Psoas muscle (tissue), 8 donors: ENCODE results near the gene ZBP1. TPM values are rescaled to one million over a fixed set of nuclear protein-coding genes. Genes with fewer than 3 reads are reported as not detected.
A peak's percentile ranks its signal among the peaks of the same experiment; 100 is the strongest.

ENCODE experiments used
- ATAC-seq, 4 donors: fragments of 200-7000 bp; cut with Tn5 transposase; one replicate each; pipeline ENCODE4 v1.9.1; 2020; ENCODE audit warnings: moderate library complexity in 3 of 4, mild to moderate bottlenecking in 2 of 4
- DNase-seq, 2 donors: peaks; one replicate each; pipeline ENCODE4 v3.0.0-alpha.2; 2020
- H3K27ac ChIP-seq: fragments of 200-600 bp; one replicate; pipeline ENCODE4 v1.8.0; 2022
- H3K27me3 ChIP-seq, 3 donors: fragments of 200-600 bp in 1 of 3; one replicate each; pipeline versions ENCODE4 v1.6.1 to v1.8.0; 2013 to 2022; ENCODE audit warnings: low read length in 2 of 3, mild to moderate bottlenecking in 2 of 3, moderate library complexity in 1 of 3; ENCODE audit not compliant: insufficient read depth in 3 of 3
- H3K36me3 ChIP-seq, 2 donors: fragments of 200-600 bp in 1 of 2; one replicate each; pipeline versions ENCODE4 v1.6.1 to v1.8.0; 2013 to 2022; ENCODE audit warnings: low read depth in 1 of 2, mild to moderate bottlenecking in 1 of 2, moderate library complexity in 1 of 2; ENCODE audit not compliant: insufficient read depth in 1 of 2
- H3K4me1 ChIP-seq: fragments of 200-600 bp; one replicate; pipeline ENCODE4 v1.8.0; 2022
- H3K4me3 ChIP-seq: fragments of 200-600 bp; one replicate; pipeline ENCODE4 v1.8.0; 2022; ENCODE audit warnings: mild to moderate bottlenecking
- H3K9me3 ChIP-seq: fragments of 200-600 bp; one replicate; pipeline ENCODE4 v1.8.0; 2022
- CTCF ChIP-seq: fragments of 200-600 bp; IDR thresholded peaks from one replicate; pipeline ENCODE4 v1.8.0; 2022; ENCODE audit warnings: antibody characterized with exemption
- WGBS, 3 donors: extraction: QIAGEN DNeasy Blood & Tissue Kit; methylation state at CpG; one replicate each; pipeline versions ENCODE4 v1.1.6 to v1.1.7; 2013; 5-methylcytosine and 5-hydroxymethylcytosine counted together
- intact Hi-C, 2 donors: fragments of 100-400 bp; cut with DNase I; formaldehyde crosslinking; loops; one replicate each; pipeline versions ENCODE4 v1.11.0 to v1.14.2; 2022
- polyA plus RNA-seq, 3 donors: library from polyadenylated mRNA; stranded (reverse); fragments of 200-250 nt; gene quantifications; one replicate each; pipeline ENCODE4 v1.2.3, GENCODE V29; 2013
- total RNA-seq, 4 donors: library from RNA; stranded (reverse); fragmentation: NEBNext Ultra II Directional in 2 of 4; extraction: Animal tissue kit (Norgen Biotek cat#: 25700) in 2 of 4; gene quantifications; one replicate each; pipeline versions ENCODE4 v1.2.1 to v1.2.4, GENCODE V29; 2021 to 2023
- donor health status: healthy with polysubstance abuse.
- donor health status: DM: no; HTN: no; CAD: no; lungs with moderate emphysema.
- donor health status: Bipolar disorder and iron deficiency.
- donor health status: healthy.
- donor health status: DM: yes; HTN: yes; CAD: no.
- donor health status: DM: no; HTN: no; CAD: no.
- donor health status: DM: no; HTN: no; CAD: no.
- donor health status: DM: yes; HTN: yes; CAD: no.

The ZBP1 gene
- total and polyA plus RNA-seq, 7 donors: 0.07 to 0.50 (median 0.20) TPM; not detected in 2

- peak in 1 of 2 donors; percentile 25 for DNase-seq
- Histone ChIP-seq H3K27ac (no peak overlapping the region), H3K4me1 (no peaks in the 10 kb centered on the region), H3K36me3 (no peaks in the 10 kb centered on the region), H3K9me3 (no peaks in the 10 kb centered on the region), H3K27me3 (peaks cover 0 to 3% (median 2%) of the 10 kb centered on the region in 3 donors), H3K4me3 (no peak overlapping the region)
- 74 to 78% (median 75%) methylated on average over 13 of the region's 13 CpGs for WGBS, 3 donors
- TF ChIP-seq CTCF: no peak
- intact Hi-C loops: no loop called here
- ATAC-seq: no peak
Observed at GRCh38 chr20:57600320-57601210, 19.7 kb downstream of the ZBP1 start.

GRCh38 chr20:57598491-57598890 lies 21.7 kb downstream of the ZBP1 start:
- DNase-seq (peak in 1 of 2 donors; percentile 31), ATAC-seq (no peak)
- Histone ChIP-seq H3K9me3 (no peaks in the 10 kb centered on the region), H3K4me3 (no peak overlapping the region), H3K36me3 (no peaks in the 10 kb centered on the region), H3K27ac (no peak overlapping the region), H3K27me3 (peaks cover 0 to 3% (median 2%) of the 10 kb centered on the region in 3 donors), H3K4me1 (no peaks in the 10 kb centered on the region)
- TF ChIP-seq CTCF: no peak
- 60 to 76% (median 76%) methylated on average over 5 of the region's 5 CpGs for WGBS, 3 donors
- intact Hi-C loops: loop anchor here in 1 of 2 donors (10.0 kb wide), 1 partner anchor 224 kb away; no protein-coding TSS in a partner anchor

GRCh38 chr20:57598060-57598459 lies 22.2 kb downstream of the ZBP1 start:
- WGBS, 3 donors: 72 to 74% (median 74%) methylated on average over 9 to 10 of the region's 10 CpGs
- Histone ChIP-seq H3K4me3 (no peak overlapping the region), H3K27me3 (peaks cover 0 to 3% (median 2%) of the 10 kb centered on the region in 3 donors), H3K27ac (no peak overlapping the region), H3K4me1 (no peaks in the 10 kb centered on the region), H3K36me3 (no peaks in the 10 kb centered on the region), H3K9me3 (no peaks in the 10 kb centered on the region)
- no peak for TF ChIP-seq CTCF
- no peak for ATAC-seq
- intact Hi-C loops: loop anchor here in 1 of 2 donors (10.0 kb wide), 1 partner anchor 223 kb away; no protein-coding TSS in a partner anchor
- DNase-seq: peak in 1 of 2 donors; percentile 34

GRCh38 chr20:57596998-57597939 lies 23.0 kb downstream of the ZBP1 start:
- H3K27me3 ChIP-seq: peaks cover 0 to 3% (median 0%) of the 10 kb centered on the region in 3 donors
- H3K36me3 ChIP-seq: no peaks in the 10 kb centered on the region
- no peaks in the 10 kb centered on the region for H3K9me3 ChIP-seq
- TF ChIP-seq CTCF: peak; percentile 94
- intact Hi-C loops: loop anchor here (1.0 to 10.0 kb wide), 3 partner anchors 222 to 614 kb away; no protein-coding TSS in a partner anchor
- no peaks in the 10 kb centered on the region for H3K4me1 ChIP-seq
- WGBS, 3 donors: 22 to 29% (median 24%) methylated on average over 29 to 39 of the region's 39 CpGs
- DNase-seq: peak; percentile 72 to 83
- no peak overlapping the region for H3K4me3 ChIP-seq
- ATAC-seq: peak; percentile 81 to 90 (median 84)
- no peak overlapping the region for H3K27ac ChIP-seq
